ENCODE data around the gene KCNH6.

- TF ChIP-seq POLR2AphosphoS5 (IDR thresholded peaks at IDR 0.05) (no peak), EP300 (IDR thresholded peaks at IDR 0.05) (no peak), POLR2A (IDR thresholded peaks at IDR 0.05; ENCODE audit: low read depth) (no peak)
- TF ChIP-seq, protein P1, sequence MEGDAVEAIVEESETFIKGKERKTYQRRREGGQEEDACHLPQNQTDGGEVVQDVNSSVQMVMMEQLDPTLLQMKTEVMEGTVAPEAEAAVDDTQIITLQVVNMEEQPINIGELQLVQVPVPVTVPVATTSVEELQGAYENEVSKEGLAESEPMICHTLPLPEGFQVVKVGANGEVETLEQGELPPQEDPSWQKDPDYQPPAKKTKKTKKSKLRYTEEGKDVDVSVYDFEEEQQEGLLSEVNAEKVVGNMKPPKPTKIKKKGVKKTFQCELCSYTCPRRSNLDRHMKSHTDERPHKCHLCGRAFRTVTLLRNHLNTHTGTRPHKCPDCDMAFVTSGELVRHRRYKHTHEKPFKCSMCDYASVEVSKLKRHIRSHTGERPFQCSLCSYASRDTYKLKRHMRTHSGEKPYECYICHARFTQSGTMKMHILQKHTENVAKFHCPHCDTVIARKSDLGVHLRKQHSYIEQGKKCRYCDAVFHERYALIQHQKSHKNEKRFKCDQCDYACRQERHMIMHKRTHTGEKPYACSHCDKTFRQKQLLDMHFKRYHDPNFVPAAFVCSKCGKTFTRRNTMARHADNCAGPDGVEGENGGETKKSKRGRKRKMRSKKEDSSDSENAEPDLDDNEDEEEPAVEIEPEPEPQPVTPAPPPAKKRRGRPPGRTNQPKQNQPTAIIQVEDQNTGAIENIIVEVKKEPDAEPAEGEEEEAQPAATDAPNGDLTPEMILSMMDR (IDR thresholded peaks at IDR 0.05): no peak
These were observed 10.4 kb downstream of the KCNH6 start for GRCh38 chr17:63533433-63534077.

All from esophagus muscularis mucosa (tissue), 4 donors.